Memory B cell (primary cell): ENCODE results near the gene FRK.
"Not testable (repeated sequence)": the region's sequence is repeated elsewhere in the genome, so short reads cannot be mapped to it uniquely, and the experiment has no call there.

ENCODE experiments used
- ATAC-seq: fragments of 150-1000 bp; cut with Tn5 transposase; 2 replicates; pipeline ENCODE4 v1.10.0; 2021; ENCODE audit warnings: low read depth, mild to moderate bottlenecking, moderate library complexity
- DNase-seq, 2 donors: peaks; one replicate each; pipeline ENCODE4 v3.0.0; 2022; ENCODE audit warnings: low spot score in 2 of 2
- H3K27ac Mint-ChIP-seq: one replicate; pipeline ENCODE4 v1.8.0; 2022; ENCODE audit warnings: mild to moderate bottlenecking, moderate library complexity, mixed read lengths
- H3K27me3 Mint-ChIP-seq: one replicate; pipeline ENCODE4 v1.8.0; 2022; ENCODE audit warnings: mixed read lengths
- H3K36me3 Mint-ChIP-seq: one replicate; pipeline ENCODE4 v1.8.0; 2022; ENCODE audit warnings: mild to moderate bottlenecking, mixed read lengths
- H3K4me1 Mint-ChIP-seq: one replicate; pipeline ENCODE4 v1.8.0; 2022; ENCODE audit warnings: mixed read lengths
- H3K4me3 Mint-ChIP-seq: one replicate; pipeline ENCODE4 v1.8.0; 2022; ENCODE audit warnings: mild to moderate bottlenecking, moderate library complexity, mixed read lengths
- H3K9me3 Mint-ChIP-seq: one replicate; pipeline ENCODE4 v1.8.0; 2022; ENCODE audit warnings: mixed read lengths

FRK gene

GRCh38 chr6:115984809-115985208 is 75.9 kb downstream of the FRK start:
- Mint-ChIP-seq H3K9me3 (no peaks in the 10 kb centered on the region), H3K27me3 (no peaks in the 10 kb centered on the region), H3K4me1 (no peaks in the 10 kb centered on the region), H3K36me3 (no peaks in the 10 kb centered on the region), H3K4me3 (no peak overlapping the region), H3K27ac (no peak overlapping the region)
- no peak for DNase-seq
- ATAC-seq, result no peak

- H3K9me3 Mint-ChIP-seq, result no peaks in the 10 kb centered on the region
- no peak overlapping the region for H3K4me3 Mint-ChIP-seq
Observed at GRCh38 chr6:115983998-115984397, 76.7 kb downstream of the FRK start.

GRCh38 chr6:115982453-115982852 is 78.2 kb downstream of the FRK start:
- no peak overlapping the region for H3K27ac Mint-ChIP-seq
- no peaks in the 10 kb centered on the region for H3K27me3 Mint-ChIP-seq
- ATAC-seq (no peak), DNase-seq (no peak)
- no peak overlapping the region for H3K4me3 Mint-ChIP-seq
- no peaks in the 10 kb centered on the region for H3K36me3 Mint-ChIP-seq
- H3K9me3 Mint-ChIP-seq, result no peaks in the 10 kb centered on the region
- H3K4me1 Mint-ChIP-seq, result no peaks in the 10 kb centered on the region

More at GRCh38 chr6:115983998-115984397, 76.7 kb downstream of the FRK start:
- Mint-ChIP-seq H3K36me3 (no peaks in the 10 kb centered on the region), H3K4me1 (no peaks in the 10 kb centered on the region), H3K27me3 (no peaks in the 10 kb centered on the region), H3K27ac (no peak overlapping the region)
- no peak for DNase-seq
- ATAC-seq, result no peak

- ATAC-seq (no peak), DNase-seq (no peak)
- no peak overlapping the region for H3K4me3 Mint-ChIP-seq
- H3K36me3 Mint-ChIP-seq, result no peaks in the 10 kb centered on the region
- no peaks in the 10 kb centered on the region for H3K9me3 Mint-ChIP-seq
- H3K27me3 Mint-ChIP-seq, result no peaks in the 10 kb centered on the region
- H3K4me1 Mint-ChIP-seq, result no peaks in the 10 kb centered on the region
- no peak overlapping the region for H3K27ac Mint-ChIP-seq
Observed at GRCh38 chr6:115977220-115977619, 83.5 kb downstream of the FRK start.

- H3K27ac Mint-ChIP-seq, result no peak overlapping the region
- DNase-seq, result no peak
- H3K36me3 Mint-ChIP-seq, result no peaks in the 10 kb centered on the region
- no peaks in the 10 kb centered on the region for H3K9me3 Mint-ChIP-seq
- no peaks in the 10 kb centered on the region for H3K4me1 Mint-ChIP-seq
- no peaks in the 10 kb centered on the region for H3K27me3 Mint-ChIP-seq
- no peak for ATAC-seq
- no peak overlapping the region for H3K4me3 Mint-ChIP-seq
Observed at GRCh38 chr6:115976321-115976870, 84.3 kb downstream of the FRK start.

- H3K27ac Mint-ChIP-seq, result no peak overlapping the region
- H3K4me1 Mint-ChIP-seq, result no peaks in the 10 kb centered on the region
- no peaks in the 10 kb centered on the region for H3K36me3 Mint-ChIP-seq
- no peaks in the 10 kb centered on the region for H3K27me3 Mint-ChIP-seq
- H3K4me3 Mint-ChIP-seq, result no peak overlapping the region
- no peaks in the 10 kb centered on the region for H3K9me3 Mint-ChIP-seq
- DNase-seq (no peak), ATAC-seq (no peak)
Observed at GRCh38 chr6:115972679-115973078, 88.0 kb downstream of the FRK start.

- no peaks in the 10 kb centered on the region for H3K9me3 Mint-ChIP-seq
- H3K27me3 Mint-ChIP-seq, result no peaks in the 10 kb centered on the region
- ATAC-seq, result no peak
- no peak overlapping the region for H3K27ac Mint-ChIP-seq
- no peaks in the 10 kb centered on the region for H3K4me1 Mint-ChIP-seq
- H3K36me3 Mint-ChIP-seq, result no peaks in the 10 kb centered on the region
- no peak for DNase-seq
- H3K4me3 Mint-ChIP-seq, result no peak overlapping the region
Observed at GRCh38 chr6:115971785-115972184, 88.9 kb downstream of the FRK start.

- ATAC-seq, result no peak
- H3K9me3 Mint-ChIP-seq, result no peaks in the 10 kb centered on the region
- no peak overlapping the region for H3K4me3 Mint-ChIP-seq
- H3K36me3 Mint-ChIP-seq, result no peaks in the 10 kb centered on the region
- H3K27ac Mint-ChIP-seq, result no peak overlapping the region
- H3K4me1 Mint-ChIP-seq, result no peaks in the 10 kb centered on the region
- no peaks in the 10 kb centered on the region for H3K27me3 Mint-ChIP-seq
- DNase-seq, result no peak
Observed at GRCh38 chr6:115969930-115970273, 90.8 kb downstream of the FRK start.

GRCh38 chr6:115969207-115969929 is 91.3 kb downstream of the FRK start:
- no peak overlapping the region for H3K27ac Mint-ChIP-seq
- ATAC-seq (no peak), DNase-seq (no peak)
- H3K4me1 Mint-ChIP-seq, result no peaks in the 10 kb centered on the region
- H3K36me3 Mint-ChIP-seq, result no peaks in the 10 kb centered on the region
- H3K27me3 Mint-ChIP-seq, result no peaks in the 10 kb centered on the region
- H3K9me3 Mint-ChIP-seq, result no peaks in the 10 kb centered on the region
- H3K4me3 Mint-ChIP-seq, result no peak overlapping the region

- not testable (repeated sequence) for H3K4me1 Mint-ChIP-seq, DNase-seq, ATAC-seq, H3K27ac Mint-ChIP-seq, H3K9me3 Mint-ChIP-seq, H3K36me3 Mint-ChIP-seq, H3K4me3 Mint-ChIP-seq, H3K27me3 Mint-ChIP-seq
Observed at GRCh38 chr6:115960286-115960685, 100.4 kb downstream of the FRK start.

- ATAC-seq (no peak), DNase-seq (no peak)
- Mint-ChIP-seq H3K9me3 (no peaks in the 10 kb centered on the region), H3K4me3 (no peak overlapping the region), H3K36me3 (no peaks in the 10 kb centered on the region), H3K4me1 (no peaks in the 10 kb centered on the region), H3K27me3 (no peaks in the 10 kb centered on the region), H3K27ac (no peak overlapping the region)
Observed at GRCh38 chr6:115958958-115959357, 101.7 kb downstream of the FRK start.

- DNase-seq, result no peak
- ATAC-seq, result no peak
- Mint-ChIP-seq H3K27me3 (no peaks in the 10 kb centered on the region), H3K4me1 (no peaks in the 10 kb centered on the region), H3K4me3 (no peak overlapping the region), H3K36me3 (peaks cover 3% of the 10 kb centered on the region), H3K27ac (no peak overlapping the region), H3K9me3 (peaks cover 3% of the 10 kb centered on the region)
Observed at GRCh38 chr6:115954740-115955139, 106.0 kb downstream of the FRK start.

GRCh38 chr6:115948751-115949150 is 111.9 kb downstream of the FRK start:
- DNase-seq (no peak), ATAC-seq (no peak)
- Mint-ChIP-seq H3K36me3 (peaks cover 3% of the 10 kb centered on the region), H3K4me1 (no peaks in the 10 kb centered on the region), H3K9me3 (peaks cover 3% of the 10 kb centered on the region), H3K27me3 (no peaks in the 10 kb centered on the region), H3K4me3 (no peak overlapping the region), H3K27ac (no peak overlapping the region)

GRCh38 chr6:115947966-115948541 is 112.6 kb downstream of the FRK start:
- peaks cover 3% of the 10 kb centered on the region for H3K36me3 Mint-ChIP-seq
- no peak overlapping the region for H3K27ac Mint-ChIP-seq
- no peaks in the 10 kb centered on the region for H3K27me3 Mint-ChIP-seq
- ATAC-seq, result no peak
- no peaks in the 10 kb centered on the region for H3K4me1 Mint-ChIP-seq
- H3K4me3 Mint-ChIP-seq, result no peak overlapping the region
- no peak for DNase-seq
- peaks cover 3% of the 10 kb centered on the region for H3K9me3 Mint-ChIP-seq

GRCh38 chr6:115945812-115946211 is 114.9 kb downstream of the FRK start:
- no peak for DNase-seq
- Mint-ChIP-seq H3K4me1 (no peaks in the 10 kb centered on the region), H3K4me3 (no peak overlapping the region), H3K36me3 (peaks cover 5% of the 10 kb centered on the region), H3K9me3 (peaks cover 3% of the 10 kb centered on the region), H3K27me3 (no peaks in the 10 kb centered on the region), H3K27ac (no peak overlapping the region)
- no peak for ATAC-seq
